Measurements from ENCODE around the gene RPL37.

- TF ChIP-seq CTCF (IDR thresholded peaks at IDR 0.05 in 2 of 3, conservative IDR thresholded peaks at IDR 0.05 in 1 of 3; ENCODE audit: borderline replicate concordance in 1 of 3, insufficient read depth in 1 of 3, low read depth in 2 of 3, low read length in 2 of 3) (no peak), EZH2 (IDR thresholded peaks at IDR 0.05) (no peak), POLR2A (IDR thresholded peaks at IDR 0.05; ENCODE audit: borderline replicate concordance, extremely low read depth, insufficient read depth, insufficient read length) (no peak), EZH2phosphoT487 (IDR thresholded peaks at IDR 0.05; ENCODE audit: borderline replicate concordance) (no peak), POLR2AphosphoS5 (IDR thresholded peaks at IDR 0.05; ENCODE audit: low read depth, low read length) (no peak), CEBPB (IDR thresholded peaks at IDR 0.05; ENCODE audit: low read depth) (no peak), CBX3 (IDR thresholded peaks at IDR 0.05; ENCODE audit: low read depth) (no peak), ATF3 (IDR thresholded peaks at IDR 0.05) (no peak), SRF (IDR thresholded peaks at IDR 0.05; ENCODE audit: low read depth) (no peak)
These were observed 22.9 kb downstream of the RPL37 start for GRCh38 chr5:40812125-40812524.
